Thoracic aorta (tissue), 2 donors: ENCODE measurements around the gene POLE4. TPM values are rescaled to one million over a fixed set of nuclear protein-coding genes. Genes with fewer than 3 reads are reported as not detected.

Source experiments
- ATAC-seq: fragments of 150-250 bp; one replicate; pipeline ENCODE4 v1.8.0; 2017; ENCODE audit warnings: low read depth; ENCODE audit not compliant: insufficient number of reproducible peaks, low FRiP score
- DNase-seq: peaks from one replicate; pipeline ENCODE4 v3.0.0-alpha.2; 2020; ENCODE audit warnings: low spot score
- H3K27ac ChIP-seq, 2 donors: fragments of 200-600 bp; sonication (generic); 1 replicate in 1 of 2; 2 replicates in 1 of 2; pipeline ENCODE4 v1.5.1; 2016; ENCODE audit warnings: mild to moderate bottlenecking in 2 of 2, moderate library complexity in 2 of 2
- H3K27me3 ChIP-seq: fragments of 200-600 bp; sonication (generic); replicated peaks from 2 replicates; pipeline ENCODE4 v1.6.0; 2016; ENCODE audit warnings: mild to moderate bottlenecking; ENCODE audit not compliant: insufficient read depth
- H3K36me3 ChIP-seq: fragments of 200-600 bp; sonication (generic); one replicate; pipeline ENCODE4 v1.5.1; 2016
- H3K4me1 ChIP-seq, 2 donors: fragments of 200-600 bp; sonication (generic); 1 replicate in 1 of 2; 2 replicates in 1 of 2; pipeline versions ENCODE4 v1.5.1 to v1.6.0; 2016; ENCODE audit warnings: low read depth in 2 of 2, mild to moderate bottlenecking in 1 of 2; ENCODE audit not compliant: control insufficient read depth in 1 of 2
- H3K4me3 ChIP-seq: fragments of 200-600 bp; sonication (generic); 2 replicates; pipeline ENCODE4 v1.5.1; 2016; ENCODE audit warnings: mild to moderate bottlenecking
- H3K9me3 ChIP-seq: fragments of 200-600 bp; sonication (generic); 2 replicates; pipeline ENCODE4 v1.5.1; 2016
- CTCF ChIP-seq: fragments of 200-600 bp; sonication (generic); IDR thresholded peaks from one replicate; pipeline ENCODE4 v1.5.1; 2019; ENCODE audit warnings: antibody characterized with exemption
- total RNA-seq, 2 donors: library from RNA; depleted of rRNA; stranded (reverse); fragments of >200 nt; gene quantifications; one replicate each; pipeline versions ENCODE4 v1.1.0 to v1.2.3, GENCODE V29; 2016

The POLE4 gene
- total RNA-seq, 2 donors from 2014 or later, result 12.8 to 16.4 TPM

GRCh38 chr2:75007819-75008218, 49.4 kb downstream of the POLE4 start:
- ATAC-seq, result no peak
- H3K4me3 ChIP-seq, result no peak overlapping the region
- no peak for DNase-seq
- no peaks in the 10 kb centered on the region for H3K9me3 ChIP-seq
- H3K27me3 ChIP-seq, result no peaks in the 10 kb centered on the region
- H3K36me3 ChIP-seq, result no peaks in the 10 kb centered on the region
- H3K4me1 ChIP-seq, result no peaks in the 10 kb centered on the region
- no peak for TF ChIP-seq CTCF
- no peak overlapping the region for H3K27ac ChIP-seq

GRCh38 chr2:75010571-75010970, 52.1 kb downstream of the POLE4 start:
- DNase-seq (no peak), ATAC-seq (no peak)
- peaks cover 3% of the 10 kb centered on the region for H3K9me3 ChIP-seq
- no peak overlapping the region for H3K4me3 ChIP-seq
- no peaks in the 10 kb centered on the region for H3K4me1 ChIP-seq
- no peaks in the 10 kb centered on the region for H3K36me3 ChIP-seq
- no peak overlapping the region for H3K27ac ChIP-seq
- no peak for TF ChIP-seq CTCF
- no peaks in the 10 kb centered on the region for H3K27me3 ChIP-seq

GRCh38 chr2:75012080-75012479, 53.6 kb downstream of the POLE4 start:
- Histone ChIP-seq H3K27ac (no peak overlapping the region), H3K9me3 (peaks cover 3% of the 10 kb centered on the region), H3K4me3 (no peak overlapping the region), H3K4me1 (no peaks in the 10 kb centered on the region), H3K36me3 (no peaks in the 10 kb centered on the region), H3K27me3 (no peaks in the 10 kb centered on the region)
- TF ChIP-seq CTCF, result no peak
- DNase-seq (no peak), ATAC-seq (no peak)

GRCh38 chr2:75018162-75018561, 59.7 kb downstream of the POLE4 start:
- no peak overlapping the region for H3K27ac ChIP-seq
- H3K9me3 ChIP-seq, result peaks cover 3% of the 10 kb centered on the region
- no peaks in the 10 kb centered on the region for H3K36me3 ChIP-seq
- H3K27me3 ChIP-seq, result no peaks in the 10 kb centered on the region
- no peak overlapping the region for H3K4me3 ChIP-seq
- ATAC-seq (no peak), DNase-seq (no peak)
- TF ChIP-seq CTCF, result no peak
- H3K4me1 ChIP-seq, result no peaks in the 10 kb centered on the region

Other genes with a start within 250 kb of the POLE4 start
- gene HK2, start 124.5 kb upstream of the POLE4 start, total RNA-seq, result 10 to 100 TPM in 1 of 2 donors, 1 to 10 TPM in 1; 6.9 to 13.4 TPM
- gene TACR1, start 240.9 kb downstream of the POLE4 start, total RNA-seq, result 1 to 10 TPM; 3.9 to 6.0 TPM